HCT116 (cell line): ENCODE results near the gene WDR5. TPM values are rescaled to one million over a fixed set of nuclear protein-coding genes. Genes with fewer than 3 reads are reported as not detected.

Experiments
- ATAC-seq: fragments of 200-7000 bp; cut with Tn5 transposase; 2 replicates; pipeline ENCODE4 v1.9.1; 2020; ENCODE audit warnings: mild to moderate bottlenecking, moderate library complexity
- BruUV-seq: library from RNA; stranded (reverse); fragments of 400-500 nt; replicated peaks from 2 replicates; lab custom pipeline; 2021; lab: Mats Ljungman, UMichigan
- CTCF ChIA-PET: fragments of 300-600 bp; sonication (Branson Sonifier 250); formaldehyde crosslinking; loops from one replicate; lab custom pipeline; 2021; ENCODE audit warnings: antibody characterized with exemption; lab: Charles Lee
- POLR2A ChIA-PET: fragments of 300-600, 350-600 bp; sonication (Branson Sonifier 250); formaldehyde crosslinking; loops from one replicate; lab custom pipeline; 2021; ENCODE audit warnings: antibody characterized with exemption; lab: Charles Lee
- RAD21 ChIA-PET, 2 experiments: fragments of 300-600 bp; sonication (Branson Sonifier 250); formaldehyde crosslinking; loops; one replicate each; lab custom pipeline; 2023; ENCODE audit warnings: low total read pairs in 2 of 2; ENCODE audit not compliant: uncharacterized antibody in 2 of 2, unreplicated experiment in 2 of 2, low non-redundant PET in 1 of 2; lab: Charles Lee
- DNase-seq: peaks from one replicate; pipeline ENCODE4 v3.0.0-alpha.2; 2010; ENCODE audit warnings: low read depth, low spot score
- H2AFZ ChIP-seq: fragments of 200-600 bp; shearing (Covaris generic), sonication (generic); 2 replicates; pipeline ENCODE4 v1.6.1; 2017; ENCODE audit warnings: low read depth, mixed run types, mixed read lengths, antibody characterized with exemption, low read length; ENCODE audit not compliant: poor library complexity, severe bottlenecking
- H3K27ac ChIP-seq: 2 replicates; pipeline ENCODE4 v1.5.1; 2012; ENCODE audit warnings: low read depth, low read length
- H3K27me3 ChIP-seq: fragments of 200-600 bp; sonication (generic); 2 replicates; pipeline ENCODE4 v1.6.1; 2016; ENCODE audit warnings: mixed run types, low read length, mixed read lengths; ENCODE audit not compliant: insufficient read depth
- H3K36me3 ChIP-seq, 2 experiments: fragments of 200-500 bp in 1 of 2; fragments of 200-600 bp in 1 of 2; sonication (Bioruptor generic) in 1 of 2; sonication (generic) in 1 of 2; 2 replicates each; pipeline versions ENCODE4 v1.5.1 to v1.6.1; 2014 to 2016; ENCODE audit warnings: low read length in 2 of 2, inconsistent platforms in 1 of 2, mixed read lengths in 1 of 2, mixed run types in 1 of 2; ENCODE audit not compliant: insufficient read depth in 2 of 2, control insufficient read depth in 1 of 2
- H3K4me1 ChIP-seq, 2 experiments: fragments of 200-600 bp in 1 of 2; sonication (generic) in 1 of 2; 2 replicates each; pipeline versions ENCODE4 v1.5.1 to v1.6.1; 2012 to 2017; ENCODE audit warnings: low read length in 2 of 2, inconsistent platforms in 1 of 2, mild to moderate bottlenecking in 1 of 2, mixed read lengths in 1 of 2, mixed run types in 1 of 2, moderate library complexity in 1 of 2; ENCODE audit not compliant: insufficient read depth in 2 of 2, control insufficient read depth in 1 of 2
- H3K4me2 ChIP-seq: fragments of 200-600 bp; sonication (generic); 2 replicates; pipeline ENCODE4 v1.6.1; 2017; ENCODE audit warnings: mixed run types, low read length, mixed read lengths
- H3K4me3 ChIP-seq, 2 experiments: fragments of 200-600 bp in 1 of 2; sonication (generic) in 1 of 2; replicated peaks in 1 of 2; 2 replicates each; pipeline ENCODE4 v1.5.1; 2011 to 2016; ENCODE audit warnings: low read length in 2 of 2, control low read depth in 1 of 2, low read depth in 1 of 2, mild to moderate bottlenecking in 1 of 2, mixed read lengths in 1 of 2, mixed run types in 1 of 2
- H3K79me2 ChIP-seq: fragments of 200-600 bp; sonication (generic); 2 replicates; pipeline ENCODE4 v1.6.1; 2017; ENCODE audit warnings: mild to moderate bottlenecking, mixed run types, low read length, moderate library complexity, mixed read lengths; ENCODE audit not compliant: insufficient read depth
- H3K9ac ChIP-seq: fragments of 200-600 bp; sonication (generic); 2 replicates; pipeline ENCODE4 v1.6.1; 2016; ENCODE audit warnings: low read length, mixed read lengths
- H3K9me2 ChIP-seq: fragments of 200-600 bp; sonication (generic), shearing (Covaris generic); 2 replicates; pipeline ENCODE4 v1.6.1; 2017; ENCODE audit warnings: mixed run types, mild to moderate bottlenecking, moderate library complexity; ENCODE audit not compliant: insufficient read depth
- H3K9me3 ChIP-seq, 2 experiments: fragments of 200-500 bp in 1 of 2; fragments of 200-600 bp in 1 of 2; sonication (Bioruptor generic) in 1 of 2; sonication (generic) in 1 of 2; 2 replicates each; pipeline ENCODE4 v1.6.1; 2014 to 2017; ENCODE audit warnings: low read length in 2 of 2, mixed read lengths in 2 of 2, inconsistent platforms in 1 of 2, low read depth in 1 of 2, mild to moderate bottlenecking in 1 of 2, mixed run types in 1 of 2, moderate library complexity in 1 of 2; ENCODE audit not compliant: control insufficient read depth in 1 of 2, insufficient read depth in 1 of 2
- H4K20me1 ChIP-seq: fragments of 200-600 bp; sonication (generic), shearing (Covaris generic); 2 replicates; pipeline ENCODE4 v1.6.1; 2017; ENCODE audit warnings: mixed run types, mild to moderate bottlenecking, moderate library complexity; ENCODE audit not compliant: insufficient read depth
- EGR1 ChIP-seq: IDR thresholded peaks from 2 replicates; pipeline ENCODE4 v1.6.1; 2012; ENCODE audit warnings: low read depth
- EZH2phosphoT487 ChIP-seq: fragments of 200-600 bp; IDR thresholded peaks from 2 replicates; pipeline ENCODE4 v1.6.1; 2018; ENCODE audit warnings: antibody characterized with exemption, borderline replicate concordance
- FOSL1 ChIP-seq: IDR thresholded peaks from 2 replicates; pipeline ENCODE4 v1.6.1; 2012; ENCODE audit warnings: low read depth
- JUND ChIP-seq: IDR thresholded peaks from 2 replicates; pipeline ENCODE4 v1.6.1; 2012
- MAX ChIP-seq: IDR thresholded peaks from 2 replicates; pipeline ENCODE4 v1.6.1; 2012
- POLR2A ChIP-seq: IDR thresholded peaks from 2 replicates; pipeline ENCODE4 v1.7.0; 2011; ENCODE audit warnings: borderline replicate concordance; ENCODE audit not compliant: insufficient read depth, insufficient read length; ENCODE audit errors: extremely low read depth
- RAD21 ChIP-seq: IDR thresholded peaks from 2 replicates; pipeline ENCODE4 v1.6.1; 2012; ENCODE audit warnings: low read depth, mild to moderate bottlenecking
- SIN3A ChIP-seq: IDR thresholded peaks from 2 replicates; pipeline ENCODE4 v1.6.1; 2012; ENCODE audit warnings: low read depth
- SP1 ChIP-seq: IDR thresholded peaks from 2 replicates; pipeline ENCODE4 v1.6.1; 2012; ENCODE audit warnings: low read depth
- ZBTB33 ChIP-seq: IDR thresholded peaks from 2 replicates; pipeline ENCODE4 v1.6.1; 2011; ENCODE audit warnings: mild to moderate bottlenecking, low read length, moderate library complexity; ENCODE audit not compliant: insufficient replicate concordance; ENCODE audit errors: extremely low read depth
- intact Hi-C: fragments of 100-400 bp; cut with micrococcal nuclease; formaldehyde crosslinking; loops from 2 replicates; pipeline ENCODE4 v1.10.0; 2022
- total RNA-seq: library from RNA; stranded (reverse); gene quantifications from one replicate; pipeline ENCODE4 v1.2.1, GENCODE V29; 2021; ENCODE audit not compliant: unreplicated experiment

Gene WDR5
- total RNA-seq, 1 experiment from 2014 or later = 55.8 TPM

- H3K4me3 ChIP-seq = peak overlapping the region in 1 of 2 experiments; percentile 16; a peak in 2 of 4 replicates
- CTCF ChIA-PET = interaction anchor here (1.5 kb wide), 1 partner anchor 280 kb away, joined by 8 read pairs; no protein-coding TSS in a partner anchor
- no peak for TF ChIP-seq SP1
- no peak for TF ChIP-seq ZBTB33
- no peak for TF ChIP-seq SIN3A
- no peak for TF ChIP-seq EGR1
- TF ChIP-seq RAD21 = no peak
- TF ChIP-seq MAX = no peak
- no peak for TF ChIP-seq JUND
- TF ChIP-seq EZH2phosphoT487 = no peak
- TF ChIP-seq FOSL1 = no peak
- no peak for TF ChIP-seq POLR2A
- no peaks in the 10 kb centered on the region for H3K9me3 ChIP-seq
- no peaks in the 10 kb centered on the region for H3K9me2 ChIP-seq
- peaks cover 0 to 9% of the 10 kb centered on the region in 2 experiments; a peak in 3 of 4 replicates for H3K4me1 ChIP-seq
- H3K4me2 ChIP-seq = no peak overlapping the region
- DNase-seq (no peak), ATAC-seq (no peak)
- no peaks in the 10 kb centered on the region for H3K27me3 ChIP-seq
- POLR2A ChIA-PET = interaction anchor here (0.6 to 1.2 kb wide), 2 partner anchors 12 to 425 kb away, joined by 4 to 6 read pairs; partner anchors contain the start of gene SARDH
- BruUV-seq = no TSS peak
- no peaks in the 10 kb centered on the region for H4K20me1 ChIP-seq
- H3K36me3 ChIP-seq = peaks cover 0 to 2% of the 10 kb centered on the region in 2 experiments; a peak in 1 of 4 replicates
- H2AFZ ChIP-seq = no peak overlapping the region
- no peak overlapping the region; the same call in 1 of the 2 replicates for H3K9ac ChIP-seq
- intact Hi-C loops = no loop called here
- RAD21 ChIA-PET = no interaction called here
- H3K79me2 ChIP-seq = no peaks in the 10 kb centered on the region
- H3K27ac ChIP-seq = no peak overlapping the region
Observed at GRCh38 chr9:134163371-134164196, 27.7 kb downstream of the WDR5 start.
